ENCODE results near the gene SUPV3L1. TPM values are rescaled to one million over a fixed set of nuclear protein-coding genes. Genes with fewer than 3 reads are reported as not detected.

SUPV3L1 gene
- total and polyA plus RNA-seq, 2 of the 8 experiments (the other 6 are each of a cell fraction or from before 2014, with no cell fraction given), result 34.6 to 45.6 TPM

GRCh38 chr10:69186524-69186923 is 6.5 kb downstream of the SUPV3L1 start (continued):
- TF ChIP-seq TAF1 (IDR thresholded peaks at IDR 0.05; ENCODE audit: low read depth, low read length) (no peak), KDM4A (IDR thresholded peaks at IDR 0.05; ENCODE audit: low read depth, low read length, severe bottlenecking) (no peak)

Measured in H1 (cell line).